Breast epithelium (tissue), 3 donors: ENCODE data around the gene TC2N.

Experiments used
- CTCF ChIP-seq, 3 donors: fragments of 450-650 bp; IDR thresholded peaks; one replicate each; pipeline ENCODE4 v1.5.1; 2016 to 2017; ENCODE audit warnings: antibody characterized with exemption in 3 of 3, mild to moderate bottlenecking in 3 of 3, moderate library complexity in 3 of 3
- POLR2A ChIP-seq: fragments of 450-650 bp; IDR thresholded peaks from one replicate; pipeline ENCODE4 v1.6.1; 2016; ENCODE audit warnings: antibody characterized with exemption, mild to moderate bottlenecking, moderate library complexity
- POLR2AphosphoS5 ChIP-seq, 3 donors: sonication (generic); formaldehyde crosslinking; IDR thresholded peaks; one replicate each; pipeline ENCODE4 v1.6.1; 2017; ENCODE audit warnings: antibody characterized with exemption in 3 of 3

DNA sequence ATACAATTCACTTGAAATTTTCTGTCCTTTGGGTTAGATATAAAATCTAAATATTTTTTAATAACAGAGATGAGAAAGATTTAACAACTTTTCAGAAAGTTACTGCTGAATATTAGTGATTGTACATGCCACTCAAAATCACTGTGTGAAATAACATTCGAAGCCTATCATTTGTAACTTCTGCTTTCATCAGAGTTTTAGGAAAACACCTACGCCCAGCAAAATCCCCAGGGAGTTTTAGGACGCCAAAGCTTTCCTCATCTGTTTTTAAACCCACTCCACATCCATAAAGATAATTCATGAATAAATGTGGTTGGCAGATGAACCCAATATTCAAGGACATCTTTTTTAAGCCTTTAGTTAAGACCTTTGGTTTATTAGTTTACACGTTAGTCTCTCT lies 23.9 kb downstream of the TC2N start:
- TF ChIP-seq CTCF (IDR thresholded peaks at IDR 0.05) (no peak), POLR2AphosphoS5 (IDR thresholded peaks at IDR 0.05) (no peak), POLR2A (no peak)
